WTC11 (cell line): ENCODE results near the gene NUF2. TPM values are rescaled to one million over a fixed set of nuclear protein-coding genes. Genes with fewer than 3 reads are reported as not detected.

Source experiments
- ATF1 ChIP-seq: sonication (generic); formaldehyde crosslinking; IDR thresholded peaks from 2 replicates; pipeline ENCODE4 v1.8.1; 2023; ENCODE audit warnings: mild to moderate bottlenecking, moderate library complexity, missing genetic modification reagents
- CBFB ChIP-seq: sonication (generic); formaldehyde crosslinking; IDR thresholded peaks from 2 replicates; pipeline ENCODE4 v1.8.1; 2022; ENCODE audit warnings: mild to moderate bottlenecking, low read depth, missing genetic modification reagents
- FOXJ3 ChIP-seq: sonication (generic); formaldehyde crosslinking; IDR thresholded peaks from 2 replicates; pipeline ENCODE4 v1.9.0; 2021; ENCODE audit warnings: missing genetic modification reagents, mild to moderate bottlenecking, borderline replicate concordance
- NFATC4 ChIP-seq: fragments of 250-450 bp; sonication (Bioruptor Pico); IDR thresholded peaks from 2 replicates; pipeline ENCODE4 v1.9.0; 2021; ENCODE audit warnings: mild to moderate bottlenecking
- TEAD4 ChIP-seq: sonication (generic); formaldehyde crosslinking; IDR thresholded peaks from 2 replicates; pipeline ENCODE4 v1.8.0; 2022; ENCODE audit warnings: mild to moderate bottlenecking, missing genetic modification reagents
- TP53 ChIP-seq: sonication (generic); formaldehyde crosslinking; IDR thresholded peaks from 2 replicates; pipeline ENCODE4 v1.8.1; 2023; ENCODE audit warnings: mild to moderate bottlenecking, missing genetic modification reagents
- total RNA-seq: library from RNA; stranded (reverse); gene quantifications from 3 replicates; pipeline ENCODE4 v1.2.3, GENCODE V29; 2021
- TF ChIP-seq, protein P1 (sequence below): fragments of 250-450 bp; sonication (Bioruptor Pico); IDR thresholded peaks from 2 replicates; pipeline ENCODE4 v1.9.0; 2021; ENCODE audit warnings: mild to moderate bottlenecking, borderline replicate concordance
- TF ChIP-seq, protein P2 (sequence below): sonication (generic); formaldehyde crosslinking; IDR thresholded peaks from 2 replicates; pipeline ENCODE4 v1.8.1; 2022; ENCODE audit warnings: mild to moderate bottlenecking, moderate library complexity, missing genetic modification reagents
- TF ChIP-seq, protein P3 (sequence below): sonication (generic); formaldehyde crosslinking; IDR thresholded peaks from 2 replicates; pipeline ENCODE4 v1.8.0; 2023; ENCODE audit warnings: mild to moderate bottlenecking, missing genetic modification reagents
- TF ChIP-seq, protein P4 (sequence below): sonication (generic); formaldehyde crosslinking; IDR thresholded peaks from 2 replicates; pipeline ENCODE4 v1.8.1; 2023; ENCODE audit warnings: mild to moderate bottlenecking, missing genetic modification reagents, moderate library complexity
- TF ChIP-seq, protein P5 (sequence below): sonication (generic); formaldehyde crosslinking; IDR thresholded peaks from 2 replicates; pipeline ENCODE4 v1.8.0; 2022; ENCODE audit warnings: mild to moderate bottlenecking, missing genetic modification reagents
- TF ChIP-seq, protein P6 (sequence below): sonication (generic); formaldehyde crosslinking; IDR thresholded peaks from 2 replicates; pipeline ENCODE4 v1.8.1; 2022; ENCODE audit warnings: low read depth, mild to moderate bottlenecking, moderate library complexity, missing genetic modification reagents, borderline replicate concordance
- TF ChIP-seq, protein P7 (sequence below): fragments of 250-450 bp; sonication (Bioruptor Pico); conservative IDR thresholded peaks from 2 replicates; pipeline ENCODE4 v1.9.0; 2021; ENCODE audit warnings: mild to moderate bottlenecking

NUF2 gene
- total RNA-seq, 1 experiment from 2014 or later, result 32.9 TPM

DNA sequence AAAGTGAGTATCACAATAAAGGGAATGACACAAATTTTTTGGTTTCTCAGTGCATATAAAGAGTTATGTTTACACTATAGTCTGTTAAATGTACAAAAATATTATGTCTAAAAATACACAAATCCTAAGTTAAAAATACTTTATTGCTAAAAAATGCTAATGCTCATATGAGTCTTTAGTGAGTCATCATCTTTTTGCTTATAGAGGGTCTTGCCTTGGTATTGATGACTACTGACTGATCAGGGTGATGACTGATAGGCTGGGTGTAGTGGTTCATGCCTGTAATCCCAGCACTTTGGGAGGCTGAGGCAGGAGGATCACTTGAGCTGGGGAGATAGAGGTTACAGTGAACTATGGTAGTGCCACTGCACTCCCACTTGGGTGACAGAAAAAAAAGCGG lies 12.9 kb upstream of the NUF2 start (continued):
- TF ChIP-seq, protein P1, sequence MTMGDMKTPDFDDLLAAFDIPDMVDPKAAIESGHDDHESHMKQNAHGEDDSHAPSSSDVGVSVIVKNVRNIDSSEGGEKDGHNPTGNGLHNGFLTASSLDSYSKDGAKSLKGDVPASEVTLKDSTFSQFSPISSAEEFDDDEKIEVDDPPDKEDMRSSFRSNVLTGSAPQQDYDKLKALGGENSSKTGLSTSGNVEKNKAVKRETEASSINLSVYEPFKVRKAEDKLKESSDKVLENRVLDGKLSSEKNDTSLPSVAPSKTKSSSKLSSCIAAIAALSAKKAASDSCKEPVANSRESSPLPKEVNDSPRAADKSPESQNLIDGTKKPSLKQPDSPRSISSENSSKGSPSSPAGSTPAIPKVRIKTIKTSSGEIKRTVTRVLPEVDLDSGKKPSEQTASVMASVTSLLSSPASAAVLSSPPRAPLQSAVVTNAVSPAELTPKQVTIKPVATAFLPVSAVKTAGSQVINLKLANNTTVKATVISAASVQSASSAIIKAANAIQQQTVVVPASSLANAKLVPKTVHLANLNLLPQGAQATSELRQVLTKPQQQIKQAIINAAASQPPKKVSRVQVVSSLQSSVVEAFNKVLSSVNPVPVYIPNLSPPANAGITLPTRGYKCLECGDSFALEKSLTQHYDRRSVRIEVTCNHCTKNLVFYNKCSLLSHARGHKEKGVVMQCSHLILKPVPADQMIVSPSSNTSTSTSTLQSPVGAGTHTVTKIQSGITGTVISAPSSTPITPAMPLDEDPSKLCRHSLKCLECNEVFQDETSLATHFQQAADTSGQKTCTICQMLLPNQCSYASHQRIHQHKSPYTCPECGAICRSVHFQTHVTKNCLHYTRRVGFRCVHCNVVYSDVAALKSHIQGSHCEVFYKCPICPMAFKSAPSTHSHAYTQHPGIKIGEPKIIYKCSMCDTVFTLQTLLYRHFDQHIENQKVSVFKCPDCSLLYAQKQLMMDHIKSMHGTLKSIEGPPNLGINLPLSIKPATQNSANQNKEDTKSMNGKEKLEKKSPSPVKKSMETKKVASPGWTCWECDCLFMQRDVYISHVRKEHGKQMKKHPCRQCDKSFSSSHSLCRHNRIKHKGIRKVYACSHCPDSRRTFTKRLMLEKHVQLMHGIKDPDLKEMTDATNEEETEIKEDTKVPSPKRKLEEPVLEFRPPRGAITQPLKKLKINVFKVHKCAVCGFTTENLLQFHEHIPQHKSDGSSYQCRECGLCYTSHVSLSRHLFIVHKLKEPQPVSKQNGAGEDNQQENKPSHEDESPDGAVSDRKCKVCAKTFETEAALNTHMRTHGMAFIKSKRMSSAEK (CRISPR knock-in tag), result no peak
- TF ChIP-seq, protein P2, sequence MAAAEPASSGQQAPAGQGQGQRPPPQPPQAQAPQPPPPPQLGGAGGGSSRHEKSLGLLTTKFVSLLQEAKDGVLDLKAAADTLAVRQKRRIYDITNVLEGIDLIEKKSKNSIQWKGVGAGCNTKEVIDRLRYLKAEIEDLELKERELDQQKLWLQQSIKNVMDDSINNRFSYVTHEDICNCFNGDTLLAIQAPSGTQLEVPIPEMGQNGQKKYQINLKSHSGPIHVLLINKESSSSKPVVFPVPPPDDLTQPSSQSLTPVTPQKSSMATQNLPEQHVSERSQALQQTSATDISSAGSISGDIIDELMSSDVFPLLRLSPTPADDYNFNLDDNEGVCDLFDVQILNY (CRISPR knock-in tag), result no peak
- TF ChIP-seq, protein P3, sequence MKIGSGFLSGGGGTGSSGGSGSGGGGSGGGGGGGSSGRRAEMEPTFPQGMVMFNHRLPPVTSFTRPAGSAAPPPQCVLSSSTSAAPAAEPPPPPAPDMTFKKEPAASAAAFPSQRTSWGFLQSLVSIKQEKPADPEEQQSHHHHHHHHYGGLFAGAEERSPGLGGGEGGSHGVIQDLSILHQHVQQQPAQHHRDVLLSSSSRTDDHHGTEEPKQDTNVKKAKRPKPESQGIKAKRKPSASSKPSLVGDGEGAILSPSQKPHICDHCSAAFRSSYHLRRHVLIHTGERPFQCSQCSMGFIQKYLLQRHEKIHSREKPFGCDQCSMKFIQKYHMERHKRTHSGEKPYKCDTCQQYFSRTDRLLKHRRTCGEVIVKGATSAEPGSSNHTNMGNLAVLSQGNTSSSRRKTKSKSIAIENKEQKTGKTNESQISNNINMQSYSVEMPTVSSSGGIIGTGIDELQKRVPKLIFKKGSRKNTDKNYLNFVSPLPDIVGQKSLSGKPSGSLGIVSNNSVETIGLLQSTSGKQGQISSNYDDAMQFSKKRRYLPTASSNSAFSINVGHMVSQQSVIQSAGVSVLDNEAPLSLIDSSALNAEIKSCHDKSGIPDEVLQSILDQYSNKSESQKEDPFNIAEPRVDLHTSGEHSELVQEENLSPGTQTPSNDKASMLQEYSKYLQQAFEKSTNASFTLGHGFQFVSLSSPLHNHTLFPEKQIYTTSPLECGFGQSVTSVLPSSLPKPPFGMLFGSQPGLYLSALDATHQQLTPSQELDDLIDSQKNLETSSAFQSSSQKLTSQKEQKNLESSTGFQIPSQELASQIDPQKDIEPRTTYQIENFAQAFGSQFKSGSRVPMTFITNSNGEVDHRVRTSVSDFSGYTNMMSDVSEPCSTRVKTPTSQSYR, result no peak
- TF ChIP-seq TEAD4 (CRISPR knock-in tag) (no peak), FOXJ3 (no peak), NFATC4 (no peak), ATF1 (CRISPR knock-in tag) (no peak), CBFB (no peak), TP53 (no peak)
- TF ChIP-seq, protein P4, sequence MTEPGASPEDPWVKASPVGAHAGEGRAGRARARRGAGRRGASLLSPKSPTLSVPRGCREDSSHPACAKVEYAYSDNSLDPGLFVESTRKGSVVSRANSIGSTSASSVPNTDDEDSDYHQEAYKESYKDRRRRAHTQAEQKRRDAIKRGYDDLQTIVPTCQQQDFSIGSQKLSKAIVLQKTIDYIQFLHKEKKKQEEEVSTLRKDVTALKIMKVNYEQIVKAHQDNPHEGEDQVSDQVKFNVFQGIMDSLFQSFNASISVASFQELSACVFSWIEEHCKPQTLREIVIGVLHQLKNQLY (CRISPR knock-in tag), result no peak
- TF ChIP-seq, protein P5, sequence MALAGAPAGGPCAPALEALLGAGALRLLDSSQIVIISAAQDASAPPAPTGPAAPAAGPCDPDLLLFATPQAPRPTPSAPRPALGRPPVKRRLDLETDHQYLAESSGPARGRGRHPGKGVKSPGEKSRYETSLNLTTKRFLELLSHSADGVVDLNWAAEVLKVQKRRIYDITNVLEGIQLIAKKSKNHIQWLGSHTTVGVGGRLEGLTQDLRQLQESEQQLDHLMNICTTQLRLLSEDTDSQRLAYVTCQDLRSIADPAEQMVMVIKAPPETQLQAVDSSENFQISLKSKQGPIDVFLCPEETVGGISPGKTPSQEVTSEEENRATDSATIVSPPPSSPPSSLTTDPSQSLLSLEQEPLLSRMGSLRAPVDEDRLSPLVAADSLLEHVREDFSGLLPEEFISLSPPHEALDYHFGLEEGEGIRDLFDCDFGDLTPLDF, result no peak
- TF ChIP-seq, protein P6, sequence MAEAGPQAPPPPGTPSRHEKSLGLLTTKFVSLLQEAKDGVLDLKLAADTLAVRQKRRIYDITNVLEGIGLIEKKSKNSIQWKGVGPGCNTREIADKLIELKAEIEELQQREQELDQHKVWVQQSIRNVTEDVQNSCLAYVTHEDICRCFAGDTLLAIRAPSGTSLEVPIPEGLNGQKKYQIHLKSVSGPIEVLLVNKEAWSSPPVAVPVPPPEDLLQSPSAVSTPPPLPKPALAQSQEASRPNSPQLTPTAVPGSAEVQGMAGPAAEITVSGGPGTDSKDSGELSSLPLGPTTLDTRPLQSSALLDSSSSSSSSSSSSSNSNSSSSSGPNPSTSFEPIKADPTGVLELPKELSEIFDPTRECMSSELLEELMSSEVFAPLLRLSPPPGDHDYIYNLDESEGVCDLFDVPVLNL (CRISPR knock-in tag), result no peak
- TF ChIP-seq, protein P7, sequence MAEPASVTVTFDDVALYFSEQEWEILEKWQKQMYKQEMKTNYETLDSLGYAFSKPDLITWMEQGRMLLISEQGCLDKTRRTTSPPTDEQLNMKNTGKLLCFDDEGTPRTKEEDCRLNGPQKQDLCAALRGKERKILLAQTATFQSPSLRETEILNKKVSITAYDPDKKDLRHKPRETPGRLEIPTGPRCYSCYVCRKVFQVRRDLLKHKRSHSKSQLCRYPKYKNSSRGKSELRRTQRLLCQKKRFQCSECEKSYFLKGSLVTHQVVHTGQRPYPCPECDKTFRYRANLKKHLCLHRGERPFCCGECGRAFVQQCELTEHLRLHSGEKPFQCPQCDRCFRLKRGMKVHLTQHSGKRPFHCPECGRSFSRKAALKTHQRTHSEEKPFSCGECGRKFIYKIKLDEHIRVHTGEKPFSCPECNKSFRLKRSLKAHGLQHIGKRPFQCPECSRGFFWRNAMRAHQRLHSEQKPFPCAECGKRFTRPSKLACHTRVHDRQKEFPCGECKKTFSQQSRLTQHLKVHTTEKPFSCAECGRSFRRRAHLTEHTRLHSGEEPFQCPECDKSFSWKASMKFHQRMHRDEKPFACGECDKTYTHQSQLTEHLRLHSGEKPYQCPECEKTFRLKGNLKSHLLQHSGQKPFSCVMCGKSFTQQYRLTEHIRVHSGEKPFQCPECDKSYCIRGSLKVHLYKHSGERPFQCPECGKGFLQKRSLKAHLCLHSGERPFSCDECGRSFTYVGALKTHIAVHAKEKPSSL (CRISPR knock-in tag), result no peak
